GM19452 (cell line): Measurements from ENCODE around the gene INHBE.
"Not testable (repeated sequence)": the region's sequence is repeated elsewhere in the genome, so short reads cannot be mapped to it uniquely, and the experiment has no call there.

Experiments used
- ATAC-seq: cut with Tn5 transposase; IDR thresholded peaks from one replicate; pipeline ENCODE4 v1.9.1; 2021; ENCODE audit not compliant: unreplicated experiment

Gene INHBE

GRCh38 chr12:57454566-57455373, at the start of gene INHBE:
Gene INHBE, plus strand, starts transcription at chr12:57455307. Its CDS starts 230 bp downstream, at chr12:57455537.
- no peak for ATAC-seq

GRCh38 chr12:57410534-57410933, 44.6 kb upstream of the INHBE start:
- no peak for ATAC-seq

- ATAC-seq = not testable (repeated sequence)
These were observed 40.9 kb upstream of the INHBE start for GRCh38 chr12:57414160-57414559.

- no peak for ATAC-seq
These were observed 40.0 kb upstream of the INHBE start for GRCh38 chr12:57415088-57415487.

GRCh38 chr12:57416039-57416996, 38.8 kb upstream of the INHBE start:
- no peak for ATAC-seq

- ATAC-seq = no peak
These were observed 36.9 kb upstream of the INHBE start for GRCh38 chr12:57418255-57418654.

- no peak for ATAC-seq
These were observed 35.6 kb upstream of the INHBE start for GRCh38 chr12:57419495-57419894.

- no peak for ATAC-seq
These were observed 34.6 kb upstream of the INHBE start for GRCh38 chr12:57420482-57420881.

- ATAC-seq = not testable (repeated sequence)
These were observed 28.2 kb upstream of the INHBE start for GRCh38 chr12:57426948-57427347.

GRCh38 chr12:57428965-57429364, 26.1 kb upstream of the INHBE start:
- ATAC-seq = no peak

GRCh38 chr12:57429473-57430111, 25.5 kb upstream of the INHBE start:
- no peak for ATAC-seq

GRCh38 chr12:57430112-57430930, 24.8 kb upstream of the INHBE start:
- peak; percentile 47 for ATAC-seq

- peak; percentile 94 for ATAC-seq
These were observed 24.1 kb upstream of the INHBE start, which contains the start of gene R3HDM2 for GRCh38 chr12:57430931-57431566. Gene R3HDM2, minus strand, starts transcription at chr12:57431043. Its CDS starts 120,615 bp downstream, at chr12:57310428.

GRCh38 chr12:57431654-57432188, 23.4 kb upstream of the INHBE start:
- no peak for ATAC-seq

GRCh38 chr12:57433370-57433769, 21.7 kb upstream of the INHBE start:
- no peak for ATAC-seq

GRCh38 chr12:57434517-57435223, 20.4 kb upstream of the INHBE start, which contains the start of gene INHBC:
Gene INHBC, plus strand, starts transcription at chr12:57434784. Its CDS starts 103 bp downstream, at chr12:57434887.
- ATAC-seq = no peak

- ATAC-seq = no peak
These were observed 19.8 kb upstream of the INHBE start for GRCh38 chr12:57435293-57435692.

GRCh38 chr12:57438400-57438799, 16.7 kb upstream of the INHBE start:
- ATAC-seq = no peak

GRCh38 chr12:57439762-57440266, 15.3 kb upstream of the INHBE start:
- ATAC-seq = no peak
